ENCODE data around the gene SASH3. TPM values are rescaled to one million over a fixed set of nuclear protein-coding genes. Genes with fewer than 3 reads are reported as not detected.

The SASH3 gene
- total RNA-seq, 1 donor from 2014 or later = not detected

- FAIRE-seq = peak; percentile 65
- Histone ChIP-seq H3K79me2 (ENCODE audit: insufficient read depth, low read length) (no peaks in the 10 kb centered on the region), H2AFZ (ENCODE audit: low read depth, low read length) (no peak overlapping the region), H3K27me3 (ENCODE audit: insufficient read depth, low read length) (no peaks in the 10 kb centered on the region), H3K27ac (ENCODE audit: low read depth, low read length) (no peak overlapping the region), H3K4me2 (ENCODE audit: low read length) (no peak overlapping the region), H3K4me1 (ENCODE audit: insufficient read depth, low read length) (no peaks in the 10 kb centered on the region), H4K20me1 (ENCODE audit: insufficient read depth, low read length) (no peaks in the 10 kb centered on the region), H3K9ac (ENCODE audit: low read length) (no peak overlapping the region), H3K4me3 (ENCODE audit: insufficient read depth, low read depth, low read length) (no peak overlapping the region), H3K9me3 (ENCODE audit: insufficient read depth, low read depth, low read length) (no peaks in the 10 kb centered on the region), H3K36me3 (ENCODE audit: insufficient read depth, low read length) (no peaks in the 10 kb centered on the region)
- peaks cover 4% of the 10 kb centered on the region for H3K27me3 Mint-ChIP-seq (ENCODE audit: low read depth, unreplicated experiment)
- no peak overlapping the region for H3K27ac Mint-ChIP-seq (ENCODE audit: unreplicated experiment)
- no peak overlapping the region for H3K4me3 Mint-ChIP-seq (ENCODE audit: unreplicated experiment)
- no peaks in the 10 kb centered on the region for H3K4me1 Mint-ChIP-seq (ENCODE audit: low read depth, unreplicated experiment)
- TF ChIP-seq EZH2 (IDR thresholded peaks at IDR 0.05; ENCODE audit: insufficient read depth, low read length) (no peak), CTCF (IDR thresholded peaks at IDR 0.05; ENCODE audit: insufficient read depth, low read depth, low read length) (no peak)
- no peaks in the 10 kb centered on the region for H3K36me3 Mint-ChIP-seq (ENCODE audit: low read depth, unreplicated experiment)
- DNase-seq (ENCODE audit: low read depth) = no peak
- H3K9me3 Mint-ChIP-seq (ENCODE audit: unreplicated experiment) = no peaks in the 10 kb centered on the region
Observed at GRCh38 chrX:129787336-129788055, 7.7 kb downstream of the SASH3 start.

- no peaks in the 10 kb centered on the region for H4K20me1 ChIP-seq (ENCODE audit: insufficient read depth, low read length)
- H3K4me1 ChIP-seq (ENCODE audit: insufficient read depth, low read length) = no peaks in the 10 kb centered on the region
- H3K27me3 ChIP-seq (ENCODE audit: insufficient read depth, low read length) = no peaks in the 10 kb centered on the region
- no peak overlapping the region for H2AFZ ChIP-seq (ENCODE audit: low read depth, low read length)
- no peaks in the 10 kb centered on the region for H3K9me3 ChIP-seq (ENCODE audit: insufficient read depth, low read depth, low read length)
- no peak for DNase-seq (ENCODE audit: low read depth)
- no peaks in the 10 kb centered on the region for H3K36me3 ChIP-seq (ENCODE audit: insufficient read depth, low read length)
- no peak for TF ChIP-seq CTCF (IDR thresholded peaks at IDR 0.05; ENCODE audit: insufficient read depth, low read depth, low read length)
- H3K4me3 ChIP-seq (ENCODE audit: insufficient read depth, low read depth, low read length) = no peak overlapping the region
- H3K36me3 Mint-ChIP-seq (ENCODE audit: low read depth, unreplicated experiment) = no peaks in the 10 kb centered on the region
- no peaks in the 10 kb centered on the region for H3K4me1 Mint-ChIP-seq (ENCODE audit: low read depth, unreplicated experiment)
- H3K4me2 ChIP-seq (ENCODE audit: low read length) = no peak overlapping the region
- H3K79me2 ChIP-seq (ENCODE audit: insufficient read depth, low read length) = no peaks in the 10 kb centered on the region
- no peaks in the 10 kb centered on the region for H3K9me3 Mint-ChIP-seq (ENCODE audit: unreplicated experiment)
- FAIRE-seq = peak; percentile 5
- no peak overlapping the region for H3K27ac Mint-ChIP-seq (ENCODE audit: unreplicated experiment)
- no peak overlapping the region for H3K9ac ChIP-seq (ENCODE audit: low read length)
- peaks cover 2% of the 10 kb centered on the region for H3K27me3 Mint-ChIP-seq (ENCODE audit: low read depth, unreplicated experiment)
- no peak overlapping the region for H3K4me3 Mint-ChIP-seq (ENCODE audit: unreplicated experiment)
- H3K27ac ChIP-seq (ENCODE audit: low read depth, low read length) = no peak overlapping the region
Observed at GRCh38 chrX:129788527-129788926, 8.8 kb downstream of the SASH3 start.

- DNase-seq (ENCODE audit: low read depth) = no peak
- H3K4me1 ChIP-seq (ENCODE audit: insufficient read depth, low read length) = no peaks in the 10 kb centered on the region
- H4K20me1 ChIP-seq (ENCODE audit: insufficient read depth, low read length) = no peaks in the 10 kb centered on the region
- Mint-ChIP-seq H3K27me3 (ENCODE audit: low read depth, unreplicated experiment) (peaks cover 2% of the 10 kb centered on the region), H3K36me3 (ENCODE audit: low read depth, unreplicated experiment) (no peaks in the 10 kb centered on the region), H3K4me3 (ENCODE audit: unreplicated experiment) (no peak overlapping the region), H3K9me3 (ENCODE audit: unreplicated experiment) (no peaks in the 10 kb centered on the region), H3K27ac (ENCODE audit: unreplicated experiment) (no peak overlapping the region), H3K4me1 (ENCODE audit: low read depth, unreplicated experiment) (no peaks in the 10 kb centered on the region)
- H3K79me2 ChIP-seq (ENCODE audit: insufficient read depth, low read length) = no peaks in the 10 kb centered on the region
- no peak for TF ChIP-seq CTCF (IDR thresholded peaks at IDR 0.05; ENCODE audit: insufficient read depth, low read depth, low read length)
- TF ChIP-seq EZH2 (IDR thresholded peaks at IDR 0.05; ENCODE audit: insufficient read depth, low read length) = no peak
- no peak overlapping the region for H3K9ac ChIP-seq (ENCODE audit: low read length)
- H3K4me2 ChIP-seq (ENCODE audit: low read length) = no peak overlapping the region
- no peaks in the 10 kb centered on the region for H3K27me3 ChIP-seq (ENCODE audit: insufficient read depth, low read length)
- H3K27ac ChIP-seq (ENCODE audit: low read depth, low read length) = no peak overlapping the region
- H3K9me3 ChIP-seq (ENCODE audit: insufficient read depth, low read depth, low read length) = no peaks in the 10 kb centered on the region
- no peaks in the 10 kb centered on the region for H3K36me3 ChIP-seq (ENCODE audit: insufficient read depth, low read length)
- H2AFZ ChIP-seq (ENCODE audit: low read depth, low read length) = no peak overlapping the region
- no peak overlapping the region for H3K4me3 ChIP-seq (ENCODE audit: insufficient read depth, low read depth, low read length)
- FAIRE-seq = no peak
Observed at GRCh38 chrX:129790146-129790545, 10.4 kb downstream of the SASH3 start.
